ENCODE data around the gene GALNT1. TPM values are rescaled to one million over a fixed set of nuclear protein-coding genes. Genes with fewer than 3 reads are reported as not detected.

The GALNT1 gene
- total and polyA plus RNA-seq, 7 experiments from 2014 or later: 20.9 to 42.0 (median 29.3) TPM

DNA sequence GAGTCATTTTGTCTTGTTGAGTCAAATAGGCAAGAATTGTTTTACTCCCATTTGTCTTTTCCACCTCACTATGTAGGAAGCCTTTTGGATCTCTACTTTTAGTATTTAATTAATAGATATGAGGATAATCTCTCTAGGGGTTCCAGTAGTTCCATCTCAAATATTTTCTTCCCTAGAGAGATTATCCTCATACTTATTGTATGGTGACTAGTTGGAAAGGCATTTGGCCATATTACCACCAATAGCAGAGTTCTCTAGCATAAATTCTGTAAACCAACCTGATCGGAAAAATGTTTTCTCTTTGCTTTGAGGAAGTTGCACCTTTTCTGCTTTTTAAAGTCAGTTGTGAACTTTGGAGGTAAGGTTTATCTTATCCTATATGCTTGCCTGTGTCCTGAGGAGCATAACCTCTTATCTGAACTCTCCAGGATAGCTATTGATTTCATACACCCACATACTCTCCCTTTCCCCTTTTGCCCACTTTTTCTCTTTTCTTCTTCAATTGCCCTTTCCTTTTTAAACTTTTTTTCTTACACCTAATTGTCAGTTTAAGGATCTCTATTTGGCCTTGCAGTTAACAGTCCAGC is 100.8 kb downstream of the GALNT1 start:
- Mint-ChIP-seq H3K4me1 (peaks cover 0 to 3% (median 0%) of the 10 kb centered on the region in 7 donors), H3K4me3 (no peak overlapping the region), H3K27ac (no peak overlapping the region), H3K27me3 (no peaks in the 10 kb centered on the region), H3K9me3 (no peaks in the 10 kb centered on the region), H3K36me3 (peaks cover 8 to 46% (median 39%) of the 10 kb centered on the region in 5 donors)
- no peak overlapping the region for H3K27ac ChIP-seq (ENCODE audit: low read depth, low read length)
- POLR2A ChIA-PET: no interaction called here
- ATAC-seq (no peak), DNase-seq (no peak)
- CTCF ChIA-PET: no interaction called here
- H3K36me3 ChIP-seq (ENCODE audit: control insufficient read depth in 2 of 3, insufficient read depth in 3 of 3, low read length in 3 of 3): peaks cover 0 to 4% (median 0%) of the 10 kb centered on the region in 3 experiments
- no peak overlapping the region for H3K4me3 ChIP-seq (ENCODE audit: low read length)
- H3K4me1 ChIP-seq (ENCODE audit: control insufficient read depth in 2 of 2, insufficient read depth in 2 of 2, low read length in 2 of 2): no peaks in the 10 kb centered on the region
- no peaks in the 10 kb centered on the region for H3K27me3 ChIP-seq (ENCODE audit: control insufficient read depth in 2 of 2, insufficient read depth in 2 of 2, low read length in 2 of 2)
- intact Hi-C loops (cut with micrococcal nuclease): no loop called here
- no peaks in the 10 kb centered on the region for H3K9me3 ChIP-seq (ENCODE audit: control insufficient read depth in 2 of 3, low read length in 3 of 3)

DNA sequence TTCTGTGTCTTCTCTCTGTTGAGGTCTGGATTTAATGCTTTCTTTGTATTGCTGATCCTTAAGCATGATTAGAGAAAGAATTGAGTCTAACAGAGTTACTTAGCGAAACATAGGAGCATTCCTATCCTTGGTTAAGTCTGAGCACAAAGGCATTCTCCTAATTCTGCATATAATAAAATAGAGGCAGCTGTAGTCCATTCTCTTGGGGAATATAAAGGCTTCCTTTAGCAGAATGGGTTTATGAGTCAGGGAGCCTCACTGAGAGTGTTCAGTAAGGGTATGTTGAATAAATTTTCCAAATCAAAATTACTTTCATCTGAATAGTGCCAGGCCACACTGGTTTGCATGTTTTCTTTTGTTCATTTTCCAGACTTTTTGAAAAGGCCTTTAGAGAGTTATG is 101.5 kb downstream of the GALNT1 start:
- no peaks in the 10 kb centered on the region for H3K9me3 ChIP-seq (ENCODE audit: control insufficient read depth in 2 of 3, low read length in 3 of 3)
- Mint-ChIP-seq H3K9me3 (no peaks in the 10 kb centered on the region), H3K27me3 (no peaks in the 10 kb centered on the region), H3K36me3 (peaks cover 8 to 46% (median 43%) of the 10 kb centered on the region in 5 donors), H3K27ac (no peak overlapping the region), H3K4me1 (peaks cover 0 to 3% (median 0%) of the 10 kb centered on the region in 7 donors), H3K4me3 (no peak overlapping the region)
- ChIA-PET CTCF (no interaction called here), POLR2A (no interaction called here)
- H3K27me3 ChIP-seq (ENCODE audit: control insufficient read depth in 2 of 2, insufficient read depth in 2 of 2, low read length in 2 of 2): no peaks in the 10 kb centered on the region
- H3K36me3 ChIP-seq (ENCODE audit: control insufficient read depth in 2 of 3, insufficient read depth in 3 of 3, low read length in 3 of 3): peaks cover 0 to 4% (median 0%) of the 10 kb centered on the region in 3 experiments
- no peaks in the 10 kb centered on the region for H3K4me1 ChIP-seq (ENCODE audit: control insufficient read depth in 2 of 2, insufficient read depth in 2 of 2, low read length in 2 of 2)
- intact Hi-C loops (cut with micrococcal nuclease): no loop called here
- no peak overlapping the region for H3K27ac ChIP-seq (ENCODE audit: low read depth, low read length)
- H3K4me3 ChIP-seq (ENCODE audit: low read length): no peak overlapping the region
- ATAC-seq: no peak
- no peak for DNase-seq

GRCh38 chr18:35688757-35689156 is 107.2 kb downstream of the GALNT1 start:
- Histone ChIP-seq H3K27me3 (ENCODE audit: control insufficient read depth in 2 of 2, insufficient read depth in 2 of 2, low read length in 2 of 2) (no peaks in the 10 kb centered on the region), H3K27ac (ENCODE audit: low read depth, low read length) (no peak overlapping the region), H3K36me3 (ENCODE audit: control insufficient read depth in 2 of 3, insufficient read depth in 3 of 3, low read length in 3 of 3) (peaks cover 0 to 10% (median 4%) of the 10 kb centered on the region in 3 experiments), H3K4me3 (ENCODE audit: low read length) (no peak overlapping the region), H3K9me3 (ENCODE audit: control insufficient read depth in 2 of 3, low read length in 3 of 3) (no peaks in the 10 kb centered on the region), H3K4me1 (ENCODE audit: control insufficient read depth in 2 of 2, insufficient read depth in 2 of 2, low read length in 2 of 2) (no peaks in the 10 kb centered on the region)
- CTCF ChIA-PET: no interaction called here
- DNase-seq (no peak), ATAC-seq (no peak)
- intact Hi-C loops (cut with micrococcal nuclease): no loop called here
- POLR2A ChIA-PET: no interaction called here
- peaks cover 0 to 44% (median 37%) of the 10 kb centered on the region in 5 donors for H3K36me3 Mint-ChIP-seq
- no peak overlapping the region for H3K4me3 Mint-ChIP-seq
- H3K9me3 Mint-ChIP-seq: no peaks in the 10 kb centered on the region
- H3K27ac Mint-ChIP-seq: no peak overlapping the region
- H3K27me3 Mint-ChIP-seq: no peaks in the 10 kb centered on the region
- peaks cover 0 to 1% (median 0%) of the 10 kb centered on the region in 7 donors for H3K4me1 Mint-ChIP-seq

DNA sequence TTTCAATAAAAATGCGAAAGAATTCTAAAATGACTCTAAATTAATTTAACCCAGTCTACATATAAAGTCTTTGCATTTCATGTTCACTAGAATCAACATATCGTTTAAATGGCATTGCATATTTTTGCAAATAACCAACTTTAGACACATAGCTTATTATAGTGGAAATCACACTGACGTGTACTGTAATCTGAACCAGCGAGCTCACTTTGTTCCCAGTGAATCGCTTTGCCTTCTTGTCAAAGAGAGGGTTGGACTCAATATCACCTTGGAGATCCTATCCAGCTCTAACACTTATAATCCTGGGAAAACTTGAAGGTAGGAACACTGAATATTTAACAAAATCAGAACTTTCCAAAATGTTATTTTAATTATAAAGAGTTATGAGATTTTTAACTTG is 108.2 kb downstream of the GALNT1 start:
- Mint-ChIP-seq H3K9me3 (no peaks in the 10 kb centered on the region), H3K36me3 (peaks cover 0 to 36% (median 28%) of the 10 kb centered on the region in 5 donors), H3K4me1 (no peaks in the 10 kb centered on the region), H3K27ac (no peak overlapping the region), H3K27me3 (no peaks in the 10 kb centered on the region), H3K4me3 (no peak overlapping the region)
- H3K27me3 ChIP-seq (ENCODE audit: control insufficient read depth in 2 of 2, insufficient read depth in 2 of 2, low read length in 2 of 2): no peaks in the 10 kb centered on the region
- H3K36me3 ChIP-seq (ENCODE audit: control insufficient read depth in 2 of 3, insufficient read depth in 3 of 3, low read length in 3 of 3): peaks cover 0 to 10% (median 3%) of the 10 kb centered on the region in 3 experiments
- ATAC-seq: no peak
- ChIA-PET POLR2A (no interaction called here), CTCF (no interaction called here)
- H3K9me3 ChIP-seq (ENCODE audit: control insufficient read depth in 2 of 3, low read length in 3 of 3): no peaks in the 10 kb centered on the region
- intact Hi-C loops (cut with micrococcal nuclease): no loop called here
- H3K4me1 ChIP-seq (ENCODE audit: control insufficient read depth in 2 of 2, insufficient read depth in 2 of 2, low read length in 2 of 2): no peaks in the 10 kb centered on the region
- no peak overlapping the region for H3K4me3 ChIP-seq (ENCODE audit: low read length)
- no peak for DNase-seq
- no peak overlapping the region for H3K27ac ChIP-seq (ENCODE audit: low read depth, low read length)

DNA sequence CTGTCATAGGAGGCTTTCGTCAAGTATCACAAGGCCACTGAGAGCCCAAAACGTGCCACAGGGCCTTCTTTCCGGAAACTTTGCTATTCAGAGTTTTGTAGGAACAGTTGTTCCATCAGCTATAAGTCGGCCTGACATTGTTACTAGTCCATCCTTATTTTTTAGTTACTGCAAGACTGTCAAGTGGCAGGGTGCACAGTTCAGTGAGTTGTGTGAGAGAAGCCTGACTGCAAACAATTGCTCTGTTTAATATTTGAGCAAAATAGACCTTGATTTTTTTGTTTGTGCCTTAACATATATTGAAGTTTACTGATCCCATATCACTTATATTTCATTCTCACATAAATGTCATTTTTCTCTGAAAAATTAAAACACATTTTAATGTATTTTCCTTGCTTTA is 110.1 kb downstream of the GALNT1 start:
- H3K27me3 ChIP-seq (ENCODE audit: control insufficient read depth in 2 of 2, insufficient read depth in 2 of 2, low read length in 2 of 2): no peaks in the 10 kb centered on the region
- Mint-ChIP-seq H3K27ac (no peak overlapping the region), H3K9me3 (no peaks in the 10 kb centered on the region), H3K36me3 (peaks cover 0 to 32% (median 19%) of the 10 kb centered on the region in 5 donors), H3K27me3 (no peaks in the 10 kb centered on the region), H3K4me3 (no peak overlapping the region), H3K4me1 (no peaks in the 10 kb centered on the region)
- peaks cover 0 to 10% (median 3%) of the 10 kb centered on the region in 3 experiments for H3K36me3 ChIP-seq (ENCODE audit: control insufficient read depth in 2 of 3, insufficient read depth in 3 of 3, low read length in 3 of 3)
- H3K27ac ChIP-seq (ENCODE audit: low read depth, low read length): no peak overlapping the region
- H3K4me1 ChIP-seq (ENCODE audit: control insufficient read depth in 2 of 2, insufficient read depth in 2 of 2, low read length in 2 of 2): no peaks in the 10 kb centered on the region
- ATAC-seq (no peak), DNase-seq (no peak)
- no peak overlapping the region for H3K4me3 ChIP-seq (ENCODE audit: low read length)
- POLR2A ChIA-PET: no interaction called here
- CTCF ChIA-PET: no interaction called here
- intact Hi-C loops (cut with micrococcal nuclease): no loop called here
- no peaks in the 10 kb centered on the region for H3K9me3 ChIP-seq (ENCODE audit: control insufficient read depth in 2 of 3, low read length in 3 of 3)

- Mint-ChIP-seq H3K36me3 (peaks cover 0 to 33% (median 24%) of the 10 kb centered on the region in 5 donors), H3K4me1 (no peaks in the 10 kb centered on the region), H3K9me3 (peaks cover 0 to 2% (median 0%) of the 10 kb centered on the region in 11 donors), H3K27me3 (no peaks in the 10 kb centered on the region), H3K27ac (no peak overlapping the region), H3K4me3 (no peak overlapping the region)
- H3K4me3 ChIP-seq (ENCODE audit: low read length): no peak overlapping the region
- no peaks in the 10 kb centered on the region for H3K9me3 ChIP-seq (ENCODE audit: control insufficient read depth in 2 of 3, low read length in 3 of 3)
- H3K4me1 ChIP-seq (ENCODE audit: control insufficient read depth in 2 of 2, insufficient read depth in 2 of 2, low read length in 2 of 2): no peaks in the 10 kb centered on the region
- DNase-seq: no peak
- intact Hi-C loops (cut with micrococcal nuclease): no loop called here
- H3K27ac ChIP-seq (ENCODE audit: low read depth, low read length): no peak overlapping the region
- ChIA-PET POLR2A (no interaction called here), CTCF (no interaction called here)
- H3K27me3 ChIP-seq (ENCODE audit: control insufficient read depth in 2 of 2, insufficient read depth in 2 of 2, low read length in 2 of 2): no peaks in the 10 kb centered on the region
- peaks cover 0 to 10% (median 3%) of the 10 kb centered on the region in 3 experiments for H3K36me3 ChIP-seq (ENCODE audit: control insufficient read depth in 2 of 3, insufficient read depth in 3 of 3, low read length in 3 of 3)
- no peak for ATAC-seq
These were observed 111.3 kb downstream of the GALNT1 start for GRCh38 chr18:35692866-35693265.

GRCh38 chr18:35693829-35694228 is 112.3 kb downstream of the GALNT1 start:
- Histone ChIP-seq H3K9me3 (ENCODE audit: control insufficient read depth in 2 of 3, low read length in 3 of 3) (no peaks in the 10 kb centered on the region), H3K4me1 (ENCODE audit: control insufficient read depth in 2 of 2, insufficient read depth in 2 of 2, low read length in 2 of 2) (no peaks in the 10 kb centered on the region), H3K27ac (ENCODE audit: low read depth, low read length) (no peak overlapping the region), H3K27me3 (ENCODE audit: control insufficient read depth in 2 of 2, insufficient read depth in 2 of 2, low read length in 2 of 2) (no peaks in the 10 kb centered on the region), H3K4me3 (ENCODE audit: low read length) (no peak overlapping the region), H3K36me3 (ENCODE audit: control insufficient read depth in 2 of 3, insufficient read depth in 3 of 3, low read length in 3 of 3) (peaks cover 0 to 10% (median 3%) of the 10 kb centered on the region in 3 experiments)
- ChIA-PET CTCF (no interaction called here), POLR2A (no interaction called here)
- Mint-ChIP-seq H3K27ac (no peak overlapping the region), H3K9me3 (peaks cover 0 to 2% (median 0%) of the 10 kb centered on the region in 11 donors), H3K36me3 (peaks cover 0 to 28% (median 18%) of the 10 kb centered on the region in 5 donors), H3K4me3 (no peak overlapping the region), H3K4me1 (no peaks in the 10 kb centered on the region), H3K27me3 (no peaks in the 10 kb centered on the region)
- ATAC-seq: no peak
- no peak for DNase-seq
- intact Hi-C loops (cut with micrococcal nuclease): no loop called here

Data from naive thymus-derived CD4-positive, alpha-beta T cell (primary cell).